ENCODE measurements around the gene FBLN2.
A peak's percentile ranks its signal among the peaks of the same experiment; 100 is the strongest.

Gene FBLN2

DNA sequence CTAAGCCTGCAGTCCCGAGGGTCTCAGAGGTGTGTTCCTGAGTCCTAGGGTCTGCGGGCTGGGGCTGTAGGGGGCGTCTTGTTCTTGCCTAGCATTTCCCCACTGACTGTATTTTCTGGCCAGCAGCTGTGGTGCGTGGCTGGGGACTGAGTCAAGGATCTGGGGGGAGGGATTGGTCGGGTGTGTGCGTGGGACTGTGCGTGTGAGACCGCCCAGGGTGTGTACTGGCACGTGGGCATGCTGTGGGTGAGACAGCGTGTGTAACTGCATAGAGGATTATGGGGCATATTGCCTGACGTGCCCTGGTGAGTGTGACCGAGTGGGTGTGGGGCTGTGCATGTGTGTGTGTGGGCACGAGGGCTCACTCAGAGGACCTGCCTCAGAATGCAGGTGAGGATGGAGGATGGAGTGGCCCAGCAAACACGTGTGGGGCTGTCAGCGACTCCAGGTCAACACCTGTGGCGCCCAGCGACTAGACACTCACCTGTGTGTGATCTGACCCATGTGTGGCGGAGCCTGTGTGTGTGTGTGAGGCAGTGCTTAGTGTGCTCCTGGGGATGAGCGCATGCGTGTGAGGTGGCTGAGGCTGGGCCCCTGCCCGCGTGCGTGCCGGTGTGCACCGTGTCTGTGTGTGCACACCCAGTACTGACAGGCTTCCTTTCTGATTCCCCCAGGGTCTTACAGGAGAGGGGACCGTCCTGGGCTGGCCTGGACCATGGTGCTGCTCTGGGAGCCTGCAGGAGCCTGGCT lies 20.9 kb downstream of the FBLN2 start:
- no CpG with 5 or more reads among the region's 26 CpGs for WGBS (ENCODE audit: extremely low coverage, insufficient coverage, insufficient read length)
- no peak overlapping the region for H4K91ac ChIP-seq (ENCODE audit: low read depth, low read length)

GRCh38 chr3:13570391-13571194 lies 21.7 kb downstream of the FBLN2 start:
- Histone ChIP-seq H4K91ac (ENCODE audit: low read depth, low read length) (no peak overlapping the region), H4K12ac (ENCODE audit: low read depth, low read length) (no peak overlapping the region), H3K9me3 (ENCODE audit: insufficient read depth, low read depth, low read length) (peaks cover 1% of the 10 kb centered on the region), H3K27me3 (ENCODE audit: insufficient read depth, low read length) (no peaks in the 10 kb centered on the region), H2BK120ac (ENCODE audit: insufficient read depth, low read length, poor library complexity) (no peak overlapping the region), H2AK5ac (ENCODE audit: low read length) (no peak overlapping the region), H3K18ac (ENCODE audit: low read length) (no peak overlapping the region), H3K4me1 (ENCODE audit: control insufficient read depth in 1 of 2, insufficient read depth in 2 of 2, low read length in 2 of 2) (peaks cover 4 to 5% of the 10 kb centered on the region in 2 experiments), H3K79me2 (ENCODE audit: control insufficient read depth, insufficient read depth, low read length, poor library complexity) (no peaks in the 10 kb centered on the region), H3K4me2 (ENCODE audit: low read length) (no peak overlapping the region), H3K9ac (ENCODE audit: low read length) (no peak overlapping the region), H3K79me1 (ENCODE audit: low read length) (no peaks in the 10 kb centered on the region), H2BK12ac (ENCODE audit: low read length) (no peak overlapping the region), H3K23ac (ENCODE audit: low read length) (no peak overlapping the region), H3K27ac (ENCODE audit: low read depth, low read length) (no peak overlapping the region), H4K8ac (ENCODE audit: low read depth, low read length) (no peak overlapping the region), H3K4me3 (ENCODE audit: low read depth, low read length) (no peak overlapping the region), H3K14ac (ENCODE audit: low read length) (no peak overlapping the region), H3K36me3 (ENCODE audit: control insufficient read depth in 1 of 2, insufficient read depth in 2 of 2, low read length in 2 of 2) (no peaks in the 10 kb centered on the region), H3K4ac (ENCODE audit: low read depth, low read length) (no peak overlapping the region), H2AFZ (ENCODE audit: insufficient read depth, low read length, poor library complexity) (no peak overlapping the region), H2BK5ac (ENCODE audit: low read depth, low read length, poor library complexity) (no peak overlapping the region)
- no CpG with 5 or more reads among the region's 46 CpGs for WGBS (ENCODE audit: extremely low coverage, insufficient coverage, insufficient read length)
- no peak for DNase-seq

More for the DNA sequence above, 20.9 kb downstream of the FBLN2 start:
- Histone ChIP-seq H3K27me3 (ENCODE audit: insufficient read depth, low read length) (no peaks in the 10 kb centered on the region), H3K9ac (ENCODE audit: low read length) (peak overlapping the region; percentile 20), H3K36me3 (ENCODE audit: control insufficient read depth in 1 of 2, insufficient read depth in 2 of 2, low read length in 2 of 2) (no peaks in the 10 kb centered on the region), H3K79me2 (ENCODE audit: control insufficient read depth, insufficient read depth, low read length, poor library complexity) (no peaks in the 10 kb centered on the region), H3K4ac (ENCODE audit: low read depth, low read length) (no peak overlapping the region), H3K18ac (ENCODE audit: low read length) (no peak overlapping the region), H3K14ac (ENCODE audit: low read length) (no peak overlapping the region), H3K4me1 (ENCODE audit: control insufficient read depth in 1 of 2, insufficient read depth in 2 of 2, low read length in 2 of 2) (peaks cover 4 to 5% of the 10 kb centered on the region in 2 experiments), H3K4me3 (ENCODE audit: low read depth, low read length) (peak overlapping the region; percentile 39), H4K12ac (ENCODE audit: low read depth, low read length) (no peak overlapping the region), H2BK120ac (ENCODE audit: insufficient read depth, low read length, poor library complexity) (no peak overlapping the region), H3K79me1 (ENCODE audit: low read length) (no peaks in the 10 kb centered on the region), H3K23ac (ENCODE audit: low read length) (no peak overlapping the region), H3K27ac (ENCODE audit: low read depth, low read length) (no peak overlapping the region), H2BK5ac (ENCODE audit: low read depth, low read length, poor library complexity) (no peak overlapping the region), H2AFZ (ENCODE audit: insufficient read depth, low read length, poor library complexity) (no peak overlapping the region), H2AK5ac (ENCODE audit: low read length) (no peak overlapping the region), H2BK12ac (ENCODE audit: low read length) (no peak overlapping the region), H3K9me3 (ENCODE audit: insufficient read depth, low read depth, low read length) (peaks cover 1% of the 10 kb centered on the region), H3K4me2 (ENCODE audit: low read length) (no peak overlapping the region), H4K8ac (ENCODE audit: low read depth, low read length) (no peak overlapping the region)
- no peak for DNase-seq

DNA sequence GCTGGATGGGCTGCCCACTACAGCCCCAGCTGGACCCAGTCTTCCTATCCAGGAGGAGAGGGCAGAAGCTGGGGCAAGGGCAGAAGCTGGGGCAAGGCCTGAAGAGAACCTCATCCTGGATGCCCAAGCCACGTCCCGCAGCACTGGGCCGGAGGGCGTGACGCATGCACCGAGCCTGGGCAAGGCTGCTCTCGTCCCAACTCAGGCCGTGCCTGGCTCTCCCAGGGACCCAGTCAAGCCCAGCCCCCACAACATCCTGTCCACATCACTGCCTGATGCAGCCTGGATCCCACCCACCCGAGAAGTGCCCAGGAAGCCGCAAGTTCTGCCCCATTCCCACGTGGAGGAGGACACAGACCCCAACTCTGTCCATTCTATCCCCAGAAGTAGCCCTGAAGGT lies 22.3 kb downstream of the FBLN2 start:
- H2AFZ ChIP-seq (ENCODE audit: insufficient read depth, low read length, poor library complexity) = no peak overlapping the region
- no peak overlapping the region for H3K23ac ChIP-seq (ENCODE audit: low read length)
- H3K4me1 ChIP-seq (ENCODE audit: control insufficient read depth in 1 of 2, insufficient read depth in 2 of 2, low read length in 2 of 2) = peaks cover 4 to 5% of the 10 kb centered on the region in 2 experiments
- no peak overlapping the region for H2BK12ac ChIP-seq (ENCODE audit: low read length)
- H4K8ac ChIP-seq (ENCODE audit: low read depth, low read length) = no peak overlapping the region
- no peaks in the 10 kb centered on the region for H3K79me1 ChIP-seq (ENCODE audit: low read length)
- no peak overlapping the region for H3K9ac ChIP-seq (ENCODE audit: low read length)
- no peak overlapping the region for H3K27ac ChIP-seq (ENCODE audit: low read depth, low read length)
- H3K9me3 ChIP-seq (ENCODE audit: insufficient read depth, low read depth, low read length) = peaks cover 1% of the 10 kb centered on the region
- H4K12ac ChIP-seq (ENCODE audit: low read depth, low read length) = no peak overlapping the region
- H3K18ac ChIP-seq (ENCODE audit: low read length) = no peak overlapping the region
- no peak overlapping the region for H2BK120ac ChIP-seq (ENCODE audit: insufficient read depth, low read length, poor library complexity)
- H3K36me3 ChIP-seq (ENCODE audit: control insufficient read depth in 1 of 2, insufficient read depth in 2 of 2, low read length in 2 of 2) = no peaks in the 10 kb centered on the region
- no peak overlapping the region for H4K91ac ChIP-seq (ENCODE audit: low read depth, low read length)
- no peak overlapping the region for H3K4me2 ChIP-seq (ENCODE audit: low read length)
- no peak overlapping the region for H2AK5ac ChIP-seq (ENCODE audit: low read length)
- H3K27me3 ChIP-seq (ENCODE audit: insufficient read depth, low read length) = no peaks in the 10 kb centered on the region
- no peak overlapping the region for H3K4ac ChIP-seq (ENCODE audit: low read depth, low read length)
- DNase-seq = no peak
- no CpG with 5 or more reads among the region's 11 CpGs for WGBS (ENCODE audit: extremely low coverage, insufficient coverage, insufficient read length)
- no peaks in the 10 kb centered on the region for H3K79me2 ChIP-seq (ENCODE audit: control insufficient read depth, insufficient read depth, low read length, poor library complexity)
- no peak overlapping the region for H3K4me3 ChIP-seq (ENCODE audit: low read depth, low read length)
- H2BK5ac ChIP-seq (ENCODE audit: low read depth, low read length, poor library complexity) = no peak overlapping the region
- H3K14ac ChIP-seq (ENCODE audit: low read length) = no peak overlapping the region

DNA sequence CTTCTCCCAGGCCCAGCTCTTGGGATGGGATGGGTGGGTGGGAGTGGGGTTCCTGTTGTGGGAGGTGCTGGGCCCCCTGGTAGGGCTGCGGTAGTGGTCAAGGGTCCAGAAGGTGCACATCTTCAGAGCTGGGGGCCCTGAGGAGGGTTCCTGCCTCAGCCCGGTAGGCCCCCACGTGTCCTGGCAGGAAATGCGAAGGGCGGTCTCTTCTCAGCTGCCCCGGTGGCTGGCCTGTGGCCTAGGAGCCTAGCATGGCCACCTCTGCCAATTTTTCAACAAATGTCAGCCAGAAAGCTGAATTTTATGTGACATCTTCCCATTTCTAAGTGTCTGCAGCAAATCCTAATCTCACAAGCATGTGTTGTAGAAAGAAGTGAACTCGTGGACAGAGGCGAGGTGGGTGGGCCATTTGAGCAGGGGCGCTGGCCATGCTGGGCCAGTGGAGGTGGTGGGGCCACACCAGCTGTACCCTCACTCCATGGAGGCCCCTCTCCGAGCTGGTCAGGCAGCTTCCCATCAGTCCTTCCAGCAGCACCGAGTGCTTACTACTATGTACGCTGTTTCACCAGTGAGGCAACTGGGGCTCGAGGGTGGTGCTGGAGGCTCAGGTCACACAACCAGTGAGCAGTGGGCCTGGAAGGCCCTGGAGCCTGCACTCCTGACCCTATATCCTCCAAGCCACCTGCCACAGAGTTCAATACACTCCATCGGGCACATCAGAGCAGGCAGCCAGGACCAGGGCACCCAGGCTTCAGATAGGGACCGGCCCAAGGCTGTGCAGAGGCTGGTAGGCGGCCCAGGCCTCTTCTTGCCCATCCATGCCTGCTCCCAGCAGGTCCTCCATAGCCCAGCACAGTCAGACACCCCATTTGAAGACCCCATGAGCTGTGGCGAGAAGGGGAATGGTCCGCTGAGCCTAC lies 23.2 kb downstream of the FBLN2 start:
- Histone ChIP-seq H3K18ac (ENCODE audit: low read length) (no peak overlapping the region), H3K79me1 (ENCODE audit: low read length) (no peaks in the 10 kb centered on the region), H3K27me3 (ENCODE audit: insufficient read depth, low read length) (no peaks in the 10 kb centered on the region), H3K4ac (ENCODE audit: low read depth, low read length) (no peak overlapping the region), H2BK5ac (ENCODE audit: low read depth, low read length, poor library complexity) (no peak overlapping the region), H3K79me2 (ENCODE audit: control insufficient read depth, insufficient read depth, low read length, poor library complexity) (no peaks in the 10 kb centered on the region), H4K8ac (ENCODE audit: low read depth, low read length) (no peak overlapping the region), H2AK5ac (ENCODE audit: low read length) (no peak overlapping the region), H3K9ac (ENCODE audit: low read length) (no peak overlapping the region), H2BK12ac (ENCODE audit: low read length) (no peak overlapping the region), H3K4me3 (ENCODE audit: low read depth, low read length) (no peak overlapping the region), H4K12ac (ENCODE audit: low read depth, low read length) (no peak overlapping the region), H3K36me3 (ENCODE audit: control insufficient read depth in 1 of 2, insufficient read depth in 2 of 2, low read length in 2 of 2) (no peaks in the 10 kb centered on the region), H3K4me2 (ENCODE audit: low read length) (no peak overlapping the region), H3K23ac (ENCODE audit: low read length) (no peak overlapping the region), H4K91ac (ENCODE audit: low read depth, low read length) (no peak overlapping the region), H3K27ac (ENCODE audit: low read depth, low read length) (no peak overlapping the region), H3K4me1 (ENCODE audit: control insufficient read depth in 1 of 2, insufficient read depth in 2 of 2, low read length in 2 of 2) (peaks cover 4 to 5% of the 10 kb centered on the region in 2 experiments), H2BK120ac (ENCODE audit: insufficient read depth, low read length, poor library complexity) (no peak overlapping the region), H3K14ac (ENCODE audit: low read length) (no peak overlapping the region), H2AFZ (ENCODE audit: insufficient read depth, low read length, poor library complexity) (no peak overlapping the region), H3K9me3 (ENCODE audit: insufficient read depth, low read depth, low read length) (peaks cover 1% of the 10 kb centered on the region)
- DNase-seq = no peak
- no CpG with 5 or more reads among the region's 18 CpGs for WGBS (ENCODE audit: extremely low coverage, insufficient coverage, insufficient read length)
